GM12872 (cell line): ENCODE measurements around the gene CCDC8.
A peak's percentile ranks its signal among the peaks of the same experiment; 100 is the strongest.

ENCODE experiments used
- CTCF ChIP-seq: IDR thresholded peaks from 3 replicates; pipeline ENCODE4 v1.5.1; 2011; ENCODE audit warnings: low read depth, mild to moderate bottlenecking, low read length, moderate library complexity; ENCODE audit not compliant: insufficient read depth

CCDC8 gene

GRCh38 chr19:46411088-46411924 lies 2.1 kb downstream of the CCDC8 start:
- no peak for TF ChIP-seq CTCF

- TF ChIP-seq CTCF, result no peak
These were observed 2.9 kb downstream of the CCDC8 start for GRCh38 chr19:46410205-46411087.

GRCh38 chr19:46409191-46409590 lies 4.2 kb downstream of the CCDC8 start:
- TF ChIP-seq CTCF, result no peak

- no peak for TF ChIP-seq CTCF
These were observed 4.7 kb downstream of the CCDC8 start for GRCh38 chr19:46408664-46409039.

- no peak for TF ChIP-seq CTCF
These were observed 5.3 kb downstream of the CCDC8 start for GRCh38 chr19:46407856-46408663.

GRCh38 chr19:46406976-46407375 lies 6.4 kb downstream of the CCDC8 start:
- no peak for TF ChIP-seq CTCF

- 0 out of 3 replicates have a peak, but pooled peaks have one; percentile 4 for TF ChIP-seq CTCF
These were observed 8.5 kb downstream of the CCDC8 start for GRCh38 chr19:46404753-46405468.
